Astrocyte (in vitro differentiated cells and primary cell): ENCODE results near the gene OR56B1. TPM values are rescaled to one million over a fixed set of nuclear protein-coding genes. Genes with fewer than 3 reads are reported as not detected.
A peak's percentile ranks its signal among the peaks of the same experiment; 100 is the strongest.

Source experiments
- DNase-seq: peaks from one replicate; pipeline ENCODE4 v3.0.0-alpha.2; 2010; ENCODE audit warnings: low read depth
- FAIRE-seq: peaks from 2 replicates; lab custom pipeline; 2011; peaks lifted over from hg19 to GRCh38; lab: Jason Lieb, UNC
- H2AFZ ChIP-seq: 2 replicates; pipeline ENCODE4 v1.6.0; 2012; ENCODE audit warnings: low read depth, low read length, inconsistent platforms
- H3K27ac ChIP-seq: 2 replicates; pipeline ENCODE4 v1.5.1; 2011; ENCODE audit warnings: low read depth, low read length, inconsistent platforms
- H3K27me3 ChIP-seq: 2 replicates; pipeline ENCODE4 v1.6.0; 2011; ENCODE audit warnings: low read length, inconsistent platforms; ENCODE audit not compliant: insufficient read depth
- H3K36me3 ChIP-seq: 2 replicates; pipeline ENCODE4 v1.5.1; 2011; ENCODE audit warnings: low read length, inconsistent platforms; ENCODE audit not compliant: insufficient read depth
- H3K4me1 ChIP-seq: 2 replicates; pipeline ENCODE4 v1.5.1; 2011; ENCODE audit warnings: low read length, inconsistent platforms; ENCODE audit not compliant: insufficient read depth
- H3K4me2 ChIP-seq: 2 replicates; pipeline ENCODE4 v1.6.0; 2012; ENCODE audit warnings: low read length, inconsistent platforms
- H3K4me3 ChIP-seq: 2 replicates; pipeline ENCODE4 v1.5.1; 2011; ENCODE audit warnings: low read depth, mild to moderate bottlenecking, low read length, inconsistent platforms; ENCODE audit not compliant: insufficient read depth
- H3K79me2 ChIP-seq: 2 replicates; pipeline ENCODE4 v1.6.0; 2012; ENCODE audit warnings: mild to moderate bottlenecking, low read length, inconsistent platforms; ENCODE audit not compliant: insufficient read depth
- H3K9ac ChIP-seq: 2 replicates; pipeline ENCODE4 v1.6.0; 2012; ENCODE audit warnings: mild to moderate bottlenecking, low read length, inconsistent platforms
- H3K9me3 ChIP-seq: 2 replicates; pipeline ENCODE4 v1.5.1; 2012; ENCODE audit warnings: low read depth, mild to moderate bottlenecking, low read length, inconsistent platforms; ENCODE audit not compliant: insufficient read depth
- H4K20me1 ChIP-seq: 2 replicates; pipeline ENCODE4 v1.6.0; 2012; ENCODE audit warnings: low read length, inconsistent platforms; ENCODE audit not compliant: insufficient read depth
- H3K27ac Mint-ChIP-seq: one replicate; pipeline ENCODE4 v1.8.0; 2021; ENCODE audit warnings: mild to moderate bottlenecking, mixed read lengths; ENCODE audit not compliant: unreplicated experiment
- H3K27me3 Mint-ChIP-seq: one replicate; pipeline ENCODE4 v1.8.0; 2021; ENCODE audit warnings: low read depth, mixed read lengths; ENCODE audit not compliant: unreplicated experiment
- H3K36me3 Mint-ChIP-seq: one replicate; pipeline ENCODE4 v1.8.0; 2021; ENCODE audit warnings: low read depth, mixed read lengths; ENCODE audit not compliant: unreplicated experiment
- H3K4me1 Mint-ChIP-seq: one replicate; pipeline ENCODE4 v1.8.0; 2021; ENCODE audit warnings: low read depth, mixed read lengths; ENCODE audit not compliant: unreplicated experiment
- H3K4me3 Mint-ChIP-seq: one replicate; pipeline ENCODE4 v1.8.0; 2021; ENCODE audit warnings: mild to moderate bottlenecking, moderate library complexity, mixed read lengths; ENCODE audit not compliant: unreplicated experiment
- H3K9me3 Mint-ChIP-seq: one replicate; pipeline ENCODE4 v1.8.0; 2021; ENCODE audit warnings: mild to moderate bottlenecking, mixed read lengths; ENCODE audit not compliant: unreplicated experiment
- CTCF ChIP-seq: IDR thresholded peaks from 2 replicates; pipeline ENCODE4 v1.5.1; 2011; ENCODE audit warnings: low read depth, mild to moderate bottlenecking, inconsistent platforms, low read length, moderate library complexity; ENCODE audit not compliant: insufficient read depth
- EZH2 ChIP-seq: IDR thresholded peaks from 2 replicates; pipeline ENCODE4 v1.6.1; 2012; ENCODE audit warnings: mild to moderate bottlenecking, low read length, inconsistent platforms; ENCODE audit not compliant: insufficient read depth
- total RNA-seq: library from RNA; stranded (reverse); gene quantifications from 2 replicates; pipeline ENCODE4 v1.2.1, GENCODE V29; 2021

The OR56B1 gene
- total RNA-seq, 1 donor from 2014 or later, result not detected

GRCh38 chr11:5749836-5750235 lies 13.6 kb downstream of the OR56B1 start:
- no peaks in the 10 kb centered on the region for H3K36me3 Mint-ChIP-seq
- no peak overlapping the region for H3K27ac Mint-ChIP-seq
- no peak overlapping the region for H3K27ac ChIP-seq
- H3K4me3 ChIP-seq, result no peak overlapping the region
- H3K27me3 Mint-ChIP-seq, result no peaks in the 10 kb centered on the region
- H4K20me1 ChIP-seq, result no peaks in the 10 kb centered on the region
- FAIRE-seq (no peak), DNase-seq (no peak)
- H3K4me1 Mint-ChIP-seq, result no peaks in the 10 kb centered on the region
- H3K36me3 ChIP-seq, result no peaks in the 10 kb centered on the region
- H3K27me3 ChIP-seq, result no peaks in the 10 kb centered on the region
- H3K9ac ChIP-seq, result no peak overlapping the region
- no peak overlapping the region for H3K4me2 ChIP-seq
- H3K9me3 ChIP-seq, result no peaks in the 10 kb centered on the region
- H2AFZ ChIP-seq, result no peak overlapping the region
- H3K79me2 ChIP-seq, result no peaks in the 10 kb centered on the region
- no peak overlapping the region for H3K4me3 Mint-ChIP-seq
- H3K4me1 ChIP-seq, result no peaks in the 10 kb centered on the region
- H3K9me3 Mint-ChIP-seq, result no peaks in the 10 kb centered on the region
- no peak for TF ChIP-seq EZH2
- TF ChIP-seq CTCF, result no peak

GRCh38 chr11:5753943-5754342 lies 17.7 kb downstream of the OR56B1 start, which contains the start of gene OR52N4:
Gene OR52N4, plus strand, starts transcription at chr11:5754243. Its CDS starts 498 bp downstream, at chr11:5754741.
- FAIRE-seq (no peak), DNase-seq (no peak)
- Mint-ChIP-seq H3K27me3 (no peaks in the 10 kb centered on the region), H3K4me3 (no peak within 1 kb of the TSS), H3K36me3 (no peaks in the 10 kb centered on the region), H3K27ac (no peak within 1 kb of the TSS), H3K9me3 (no peaks in the 10 kb centered on the region), H3K4me1 (no peaks in the 10 kb centered on the region)
- H3K4me3 ChIP-seq, result no peak within 1 kb of the TSS
- no peak within 1 kb of the TSS for H3K4me2 ChIP-seq
- no peaks in the 10 kb centered on the region for H3K79me2 ChIP-seq
- H4K20me1 ChIP-seq, result no peaks in the 10 kb centered on the region
- H3K27me3 ChIP-seq, result no peaks in the 10 kb centered on the region
- no peak within 1 kb of the TSS for H2AFZ ChIP-seq
- H3K27ac ChIP-seq, result no peak within 1 kb of the TSS
- H3K9ac ChIP-seq, result no peak within 1 kb of the TSS
- H3K36me3 ChIP-seq, result no peaks in the 10 kb centered on the region
- no peak for TF ChIP-seq CTCF
- no peak for TF ChIP-seq EZH2
- no peaks in the 10 kb centered on the region for H3K9me3 ChIP-seq
- H3K4me1 ChIP-seq, result no peaks in the 10 kb centered on the region

- Mint-ChIP-seq H3K27me3 (no peaks in the 10 kb centered on the region), H3K4me1 (no peaks in the 10 kb centered on the region), H3K27ac (peak overlapping the region; percentile 12), H3K4me3 (no peak overlapping the region), H3K36me3 (no peaks in the 10 kb centered on the region), H3K9me3 (no peaks in the 10 kb centered on the region)
- Histone ChIP-seq H3K79me2 (no peaks in the 10 kb centered on the region), H3K4me2 (no peak overlapping the region), H3K9ac (no peak overlapping the region), H3K27ac (no peak overlapping the region), H3K9me3 (no peaks in the 10 kb centered on the region), H3K27me3 (no peaks in the 10 kb centered on the region), H4K20me1 (no peaks in the 10 kb centered on the region), H3K4me1 (no peaks in the 10 kb centered on the region), H2AFZ (no peak overlapping the region), H3K36me3 (no peaks in the 10 kb centered on the region), H3K4me3 (no peak overlapping the region)
- FAIRE-seq (no peak), DNase-seq (no peak)
- TF ChIP-seq CTCF (no peak), EZH2 (no peak)
Observed at GRCh38 chr11:5767056-5767455, 30.8 kb downstream of the OR56B1 start.
